DOHH2 (cell line): Measurements from ENCODE around the gene CHCHD6.

Source experiments
- EZH2phosphoT487 ChIP-seq: fragments of 200-600 bp; sonication (generic); IDR thresholded peaks from 2 replicates; pipeline ENCODE4 v1.6.1; 2017; ENCODE audit warnings: borderline replicate concordance, mild to moderate bottlenecking, antibody characterized with exemption, low read length, moderate library complexity, mixed read lengths
- TF ChIP-seq, protein P1 (sequence below): fragments of 200-600 bp; sonication (generic); IDR thresholded peaks from one replicate; pipeline ENCODE4 v1.5.1; 2014; ENCODE audit warnings: antibody characterized with exemption, mild to moderate bottlenecking, low read depth, low read length; ENCODE audit not compliant: poor library complexity, severe bottlenecking

DNA sequence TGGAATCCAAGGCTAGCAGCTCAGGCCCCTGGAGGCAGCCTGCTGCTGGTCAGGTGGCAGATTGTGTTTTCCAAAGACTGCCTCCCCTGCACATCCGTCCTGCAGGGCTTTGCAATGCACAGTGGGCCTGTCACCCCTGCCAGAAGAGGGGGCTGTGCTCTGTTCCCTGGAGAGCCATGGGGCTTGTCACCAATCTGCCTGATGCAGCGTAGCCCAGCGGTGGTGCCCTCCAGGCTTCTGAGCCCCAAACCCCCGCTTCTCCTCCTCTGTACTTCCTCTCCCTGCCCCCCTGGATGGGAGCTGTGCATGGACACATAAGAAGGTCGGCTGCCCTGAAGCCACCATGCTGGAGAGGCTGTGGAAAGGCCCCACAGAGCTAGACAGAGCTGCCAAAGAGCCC, 268.8 kb downstream of the CHCHD6 start:
- TF ChIP-seq, protein P1, sequence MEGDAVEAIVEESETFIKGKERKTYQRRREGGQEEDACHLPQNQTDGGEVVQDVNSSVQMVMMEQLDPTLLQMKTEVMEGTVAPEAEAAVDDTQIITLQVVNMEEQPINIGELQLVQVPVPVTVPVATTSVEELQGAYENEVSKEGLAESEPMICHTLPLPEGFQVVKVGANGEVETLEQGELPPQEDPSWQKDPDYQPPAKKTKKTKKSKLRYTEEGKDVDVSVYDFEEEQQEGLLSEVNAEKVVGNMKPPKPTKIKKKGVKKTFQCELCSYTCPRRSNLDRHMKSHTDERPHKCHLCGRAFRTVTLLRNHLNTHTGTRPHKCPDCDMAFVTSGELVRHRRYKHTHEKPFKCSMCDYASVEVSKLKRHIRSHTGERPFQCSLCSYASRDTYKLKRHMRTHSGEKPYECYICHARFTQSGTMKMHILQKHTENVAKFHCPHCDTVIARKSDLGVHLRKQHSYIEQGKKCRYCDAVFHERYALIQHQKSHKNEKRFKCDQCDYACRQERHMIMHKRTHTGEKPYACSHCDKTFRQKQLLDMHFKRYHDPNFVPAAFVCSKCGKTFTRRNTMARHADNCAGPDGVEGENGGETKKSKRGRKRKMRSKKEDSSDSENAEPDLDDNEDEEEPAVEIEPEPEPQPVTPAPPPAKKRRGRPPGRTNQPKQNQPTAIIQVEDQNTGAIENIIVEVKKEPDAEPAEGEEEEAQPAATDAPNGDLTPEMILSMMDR, result no peak
- no peak for TF ChIP-seq EZH2phosphoT487
